K562 (cell line): ENCODE results near the gene NETO1. TPM values are rescaled to one million over a fixed set of nuclear protein-coding genes. Genes with fewer than 3 reads are reported as not detected.

Source experiments
- ATAC-seq: fragments of 200-7000 bp; cut with Tn5 transposase; 3 replicates; pipeline ENCODE4 v1.9.1; 2020; ENCODE audit warnings: moderate library complexity
- BruUV-seq: library from RNA; stranded (reverse); fragments of 400-500 nt; replicated peaks from 2 replicates; lab custom pipeline; 2021; lab: Mats Ljungman, UMichigan
- CTCF ChIA-PET: fragments of 300-600 bp; formaldehyde crosslinking; extraction: SDS; loops from one replicate; lab custom pipeline; 2021; ENCODE audit warnings: low intra/inter-chr PET ratio; lab: Yijun Ruan, JAX
- POLR2A ChIA-PET: fragments of 300-600, 350-650 bp; sonication (Branson Sonifier 250); formaldehyde crosslinking; extraction: SDS; loops from one replicate; lab custom pipeline; 2021; ENCODE audit warnings: antibody characterized with exemption, inconsistent platforms; lab: Yijun Ruan, JAX
- DNase-seq, 4 experiments: peaks; one replicate each; pipeline versions ENCODE4 v3.0.0 to v3.0.0-alpha.2; 2011 to 2018; ENCODE audit warnings: low spot score in 3 of 4, mixed read lengths in 3 of 4; ENCODE audit errors: extremely low read depth in 1 of 4
- FAIRE-seq: peaks from 2 replicates; lab custom pipeline; 2011; peaks lifted over from hg19 to GRCh38; lab: Jason Lieb, UNC
- H2AFZ ChIP-seq: 2 replicates; pipeline ENCODE4 v1.6.0; 2011; ENCODE audit warnings: low read depth, low read length, control low read depth, inconsistent platforms
- H3K27ac ChIP-seq: fragments of 200-600 bp; 3 replicates; pipeline ENCODE4 v1.8.0; 2011; ENCODE audit warnings: low read depth, mild to moderate bottlenecking, control low read depth, inconsistent platforms, low read length, moderate library complexity, mixed read lengths; ENCODE audit errors: extremely low read depth
- H3K27me3 ChIP-seq, 2 experiments: fragments of 300-600 bp in 1 of 2; 2 replicates in 1 of 2; 3 replicates in 1 of 2; pipeline versions ENCODE4 v1.6.0 to v1.8.0; 2011; ENCODE audit warnings: inconsistent platforms in 2 of 2, low read length in 2 of 2, mild to moderate bottlenecking in 1 of 2, mixed read lengths in 1 of 2, moderate library complexity in 1 of 2; ENCODE audit not compliant: control insufficient read depth in 2 of 2, insufficient read depth in 2 of 2
- H3K36me3 ChIP-seq: fragments of 300-600 bp; 3 replicates; pipeline ENCODE4 v1.8.0; 2011; ENCODE audit warnings: mild to moderate bottlenecking, low read length, inconsistent platforms; ENCODE audit not compliant: control insufficient read depth, insufficient read depth
- H3K4me1 ChIP-seq, 2 experiments: fragments of 200-600 bp in 1 of 2; replicated peaks in 1 of 2; 2 replicates in 1 of 2; 3 replicates in 1 of 2; pipeline versions ENCODE4 v1.5.1 to v1.8.0; 2011; ENCODE audit warnings: inconsistent platforms in 2 of 2, low read length in 2 of 2, mild to moderate bottlenecking in 1 of 2, mixed read lengths in 1 of 2, moderate library complexity in 1 of 2; ENCODE audit not compliant: control insufficient read depth in 2 of 2, insufficient read depth in 2 of 2
- H3K4me2 ChIP-seq: 2 replicates; pipeline ENCODE4 v1.6.1; 2011; ENCODE audit warnings: low read length, control low read depth, inconsistent platforms, mixed read lengths; ENCODE audit not compliant: insufficient read depth
- H3K4me3 ChIP-seq: fragments of 200-600 bp; sonication (generic), shearing (Covaris generic); 2 replicates; pipeline ENCODE4 v1.5.1; 2016; ENCODE audit warnings: control low read depth, inconsistent platforms
- H3K79me2 ChIP-seq: fragments of 200-600 bp; 3 replicates; pipeline ENCODE4 v1.8.0; 2011; ENCODE audit warnings: low read length, inconsistent platforms; ENCODE audit not compliant: control insufficient read depth, insufficient read depth
- H3K9ac ChIP-seq, 2 experiments: 2 replicates each; pipeline versions ENCODE4 v1.6.0 to v1.6.1; 2011; ENCODE audit warnings: low read depth in 2 of 2, low read length in 2 of 2, control low read depth in 1 of 2, inconsistent platforms in 1 of 2, mild to moderate bottlenecking in 1 of 2, mixed read lengths in 1 of 2; ENCODE audit not compliant: insufficient read depth in 1 of 2
- H3K9me1 ChIP-seq: one replicate; pipeline ENCODE4 v1.6.0; 2011; ENCODE audit warnings: inconsistent platforms, mild to moderate bottlenecking, low read length, moderate library complexity; ENCODE audit not compliant: control insufficient read depth, insufficient read depth
- H3K9me3 ChIP-seq: replicated peaks from 2 replicates; pipeline ENCODE4 v1.5.1; 2011; ENCODE audit warnings: low read depth, low read length, inconsistent platforms; ENCODE audit not compliant: control insufficient read depth, insufficient read depth
- H4K20me1 ChIP-seq: replicated peaks from 2 replicates; pipeline ENCODE4 v1.6.1; 2011; ENCODE audit warnings: low read length, inconsistent platforms, mixed read lengths; ENCODE audit not compliant: control insufficient read depth, insufficient read depth
- ARNT ChIP-seq, 2 experiments: fragments of 450-650 bp; IDR thresholded peaks; 2 replicates each; pipeline ENCODE4 v1.6.1; 2016; ENCODE audit warnings: mild to moderate bottlenecking in 1 of 2
- CCAR2 ChIP-seq: fragments of 200-400 bp; formaldehyde crosslinking; IDR thresholded peaks from 2 replicates; pipeline ENCODE4 v1.6.1; 2017; ENCODE audit warnings: mild to moderate bottlenecking, low read depth, low read length
- FOXK1 ChIP-seq: sonication (generic); formaldehyde crosslinking; IDR thresholded peaks from 2 replicates; pipeline ENCODE4 v1.8.0; 2022; ENCODE audit warnings: missing genetic modification reagents, mild to moderate bottlenecking, borderline replicate concordance
- MECOM ChIP-seq: fragments of 250-450 bp; sonication (Bioruptor Pico); IDR thresholded peaks from 2 replicates; pipeline ENCODE4 v1.8.0; 2022; ENCODE audit warnings: inconsistent platforms
- NR2C2 ChIP-seq, 2 experiments: fragments of 200-800 bp in 1 of 2; sonication (Bioruptor generic) in 1 of 2; sonication (generic) in 1 of 2; formaldehyde crosslinking in 1 of 2; IDR thresholded peaks; 2 replicates each; pipeline versions ENCODE4 v1.6.1 to v1.8.0; 2016 to 2022; ENCODE audit warnings: mild to moderate bottlenecking in 1 of 2, missing compliant biosample characterization in 1 of 2, missing genetic modification characterization in 1 of 2, missing genetic modification reagents in 1 of 2
- SMARCA5 ChIP-seq: fragments of 450-650 bp; IDR thresholded peaks from 2 replicates; pipeline ENCODE4 v1.6.1; 2016
- ZFP30 ChIP-seq: fragments of 250-450 bp; sonication (Bioruptor Pico); IDR thresholded peaks from 2 replicates; pipeline ENCODE4 v1.8.0; 2022; ENCODE audit warnings: moderate library complexity, mild to moderate bottlenecking, inconsistent platforms, borderline replicate concordance
- ZNF175 ChIP-seq: fragments of 200-800 bp; sonication (Bioruptor generic); IDR thresholded peaks from 2 replicates; pipeline ENCODE4 v1.6.1; 2016; ENCODE audit warnings: low read depth, mild to moderate bottlenecking, missing genetic modification characterization, missing compliant biosample characterization
- ZNF324 ChIP-seq: fragments of 250-450 bp; sonication (Bioruptor Pico); IDR thresholded peaks from 2 replicates; pipeline ENCODE4 v1.4.0; 2020; ENCODE audit warnings: mild to moderate bottlenecking
- ZNF79 ChIP-seq: fragments of 250-450 bp; sonication (Bioruptor Pico); IDR thresholded peaks from 2 replicates; pipeline ENCODE4 v1.4.0; 2020; ENCODE audit warnings: low read depth, mild to moderate bottlenecking, moderate library complexity
- WGBS: fragments of 100-300 bp; shearing (Covaris generic); methylation state at CpG from one replicate; pipeline ENCODE4 v1.1.6; 2016; ENCODE audit warnings: low coverage, mixed read lengths; ENCODE audit not compliant: insufficient coverage; ENCODE audit errors: missing lambda C conversion rate; 5-methylcytosine and 5-hydroxymethylcytosine counted together
- in situ Hi-C: fragments of 300-500 bp; cut with MboI; formaldehyde crosslinking; loops from 4 replicates; pipeline ENCODE4 v1.15.0; 2018; ENCODE audit warnings: inconsistent platforms, mixed read lengths
- intact Hi-C: fragments of 100-400 bp; cut with micrococcal nuclease; formaldehyde crosslinking; loops from 2 replicates; pipeline ENCODE4 v1.14.2; 2022
- polyA plus RNA-seq, 8 experiments: library from polyadenylated mRNA; depleted of rRNA in 4 of 8; stranded (reverse) in 5 of 8; unstranded in 3 of 8; fragments of >200 nt; fragmentation: Nextera tagmentation in 2 of 8; fragmentation: Illumina TruSeq in 1 of 8; extraction: Ambion mirVana in 2 of 8; extraction: Trizol in 1 of 8; gene quantifications; 2 replicates each; pipeline versions ENCODE4 v1.2.1 to v1.2.3, GENCODE V29; 2011 to 2014; ENCODE audit warnings: inconsistent platforms in 1 of 8, missing spikeins in 1 of 8
- total RNA-seq, 7 experiments: library from RNA; depleted of rRNA in 6 of 7; stranded (reverse); fragments of >200 nt in 6 of 7; fragmentation: Illumina TruSeq in 2 of 7; extraction: Trizol in 2 of 7; gene quantifications; 2 replicates each; pipeline versions ENCODE4 v1.2.1 to v1.2.3, GENCODE V29; 2011 to 2021; ENCODE audit warnings: low replicate concordance in 1 of 7
- TF ChIP-seq, protein P1 (sequence below): sonication (generic); formaldehyde crosslinking; IDR thresholded peaks from 2 replicates; pipeline ENCODE4 v1.8.0; 2022; ENCODE audit warnings: missing genetic modification reagents, mild to moderate bottlenecking, borderline replicate concordance
- TF ChIP-seq, protein P2 (sequence below): fragments of 250-450 bp; sonication (Bioruptor Pico); IDR thresholded peaks from 2 replicates; pipeline ENCODE4 v1.8.0; 2022; ENCODE audit warnings: inconsistent platforms, mild to moderate bottlenecking, moderate library complexity, borderline replicate concordance

Gene NETO1
- total and polyA plus RNA-seq, 9 of the 15 experiments (the other 6 are each of a cell fraction or from before 2014, with no cell fraction given), result not detected

DNA sequence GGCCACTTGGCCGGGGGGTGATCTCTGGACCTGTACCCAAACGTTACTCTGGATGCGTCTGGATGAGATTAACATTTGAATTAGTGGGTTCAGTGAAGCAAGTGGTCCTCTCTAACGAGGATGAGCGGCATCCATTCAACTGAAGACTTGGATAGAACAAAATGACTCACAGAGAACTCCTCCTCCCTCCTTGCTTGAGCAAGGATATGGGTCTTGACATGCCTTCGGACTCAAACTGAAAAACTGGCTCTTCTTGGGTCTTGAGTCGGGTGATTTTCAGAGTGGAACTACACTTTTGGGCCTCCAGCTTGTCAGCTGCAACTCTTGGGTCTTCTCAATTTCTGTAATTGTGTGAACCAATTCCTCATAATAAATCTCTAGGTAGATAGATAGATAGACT is 47.2 kb downstream of the NETO1 start:
- intact Hi-C loops, result no loop called here
- DNase-seq, result no peak
- TF ChIP-seq CCAR2 (no peak), ZNF324 (no peak), ZNF175 (CRISPR knock-in tag) (no peak), FOXK1 (CRISPR knock-in tag) (no peak), SMARCA5 (no peak), NR2C2 (CRISPR knock-in tag; IDR thresholded peaks at IDR 0.05) (no peak), NR2C2 (tag; IDR thresholded peaks at IDR 0.05) (no peak), ZNF79 (CRISPR knock-in tag) (no peak), MECOM (CRISPR knock-in tag) (no peak), ARNT (IDR thresholded peaks at IDR 0.05) (no peak), ZFP30 (CRISPR knock-in tag) (no peak)
- TF ChIP-seq, protein P1, sequence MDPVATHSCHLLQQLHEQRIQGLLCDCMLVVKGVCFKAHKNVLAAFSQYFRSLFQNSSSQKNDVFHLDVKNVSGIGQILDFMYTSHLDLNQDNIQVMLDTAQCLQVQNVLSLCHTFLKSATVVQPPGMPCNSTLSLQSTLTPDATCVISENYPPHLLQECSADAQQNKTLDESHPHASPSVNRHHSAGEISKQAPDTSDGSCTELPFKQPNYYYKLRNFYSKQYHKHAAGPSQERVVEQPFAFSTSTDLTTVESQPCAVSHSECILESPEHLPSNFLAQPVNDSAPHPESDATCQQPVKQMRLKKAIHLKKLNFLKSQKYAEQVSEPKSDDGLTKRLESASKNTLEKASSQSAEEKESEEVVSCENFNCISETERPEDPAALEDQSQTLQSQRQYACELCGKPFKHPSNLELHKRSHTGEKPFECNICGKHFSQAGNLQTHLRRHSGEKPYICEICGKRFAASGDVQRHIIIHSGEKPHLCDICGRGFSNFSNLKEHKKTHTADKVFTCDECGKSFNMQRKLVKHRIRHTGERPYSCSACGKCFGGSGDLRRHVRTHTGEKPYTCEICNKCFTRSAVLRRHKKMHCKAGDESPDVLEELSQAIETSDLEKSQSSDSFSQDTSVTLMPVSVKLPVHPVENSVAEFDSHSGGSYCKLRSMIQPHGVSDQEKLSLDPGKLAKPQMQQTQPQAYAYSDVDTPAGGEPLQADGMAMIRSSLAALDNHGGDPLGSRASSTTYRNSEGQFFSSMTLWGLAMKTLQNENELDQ (CRISPR knock-in tag), result no peak
- TF ChIP-seq, protein P2, sequence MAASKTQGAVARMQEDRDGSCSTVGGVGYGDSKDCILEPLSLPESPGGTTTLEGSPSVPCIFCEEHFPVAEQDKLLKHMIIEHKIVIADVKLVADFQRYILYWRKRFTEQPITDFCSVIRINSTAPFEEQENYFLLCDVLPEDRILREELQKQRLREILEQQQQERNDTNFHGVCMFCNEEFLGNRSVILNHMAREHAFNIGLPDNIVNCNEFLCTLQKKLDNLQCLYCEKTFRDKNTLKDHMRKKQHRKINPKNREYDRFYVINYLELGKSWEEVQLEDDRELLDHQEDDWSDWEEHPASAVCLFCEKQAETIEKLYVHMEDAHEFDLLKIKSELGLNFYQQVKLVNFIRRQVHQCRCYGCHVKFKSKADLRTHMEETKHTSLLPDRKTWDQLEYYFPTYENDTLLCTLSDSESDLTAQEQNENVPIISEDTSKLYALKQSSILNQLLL, result no peak
- TF ChIP-seq, all 486 proteins: peak for 0
- Histone ChIP-seq H4K20me1 (no peaks in the 10 kb centered on the region), H3K36me3 (no peaks in the 10 kb centered on the region), H3K4me1 (no peaks in the 10 kb centered on the region), H3K9me1 (no peaks in the 10 kb centered on the region), H3K9me3 (no peaks in the 10 kb centered on the region), H3K79me2 (no peaks in the 10 kb centered on the region), H3K27me3 (no peaks in the 10 kb centered on the region), H3K27ac (no peak overlapping the region), H3K9ac (no peak overlapping the region), H3K4me3 (no peak overlapping the region), H3K4me2 (no peak overlapping the region), H2AFZ (no peak overlapping the region)
- POLR2A ChIA-PET, result no interaction called here
- ATAC-seq (no peak), FAIRE-seq (no peak)
- CTCF ChIA-PET, result no interaction called here
- in situ Hi-C loops, result no loop called here
- 0% methylated on average over 7 of the region's 7 CpGs for WGBS
- BruUV-seq, result no TSS peak
